Ovary (tissue), 3 donors: ENCODE measurements around the gene CLEC16A.

Source experiments
- CTCF ChIP-seq, 3 donors: fragments of 450-650 bp in 2 of 3; fragments of 200-600 bp in 1 of 3; IDR thresholded peaks; one replicate each; pipeline versions ENCODE4 v1.5.1 to v1.8.0; 2016 to 2022; ENCODE audit warnings: antibody characterized with exemption in 3 of 3, mild to moderate bottlenecking in 1 of 3
- EP300 ChIP-seq: sonication (generic); formaldehyde crosslinking; IDR thresholded peaks from one replicate; pipeline ENCODE4 v1.6.1; 2017; ENCODE audit warnings: antibody characterized with exemption
- donor health status: DM: no; HTN: no; CAD: no.

GRCh38 chr16:11224096-11224893, 279.9 kb downstream of the CLEC16A start:
- TF ChIP-seq CTCF (IDR thresholded peaks at IDR 0.05) (no peak), EP300 (no peak)
